ENCODE results near the gene FBXO11.

Gene FBXO11

GRCh38 chr2:47849368-47849767 is 56.9 kb downstream of the FBXO11 start:
- no peak for DNase-seq

DNA sequence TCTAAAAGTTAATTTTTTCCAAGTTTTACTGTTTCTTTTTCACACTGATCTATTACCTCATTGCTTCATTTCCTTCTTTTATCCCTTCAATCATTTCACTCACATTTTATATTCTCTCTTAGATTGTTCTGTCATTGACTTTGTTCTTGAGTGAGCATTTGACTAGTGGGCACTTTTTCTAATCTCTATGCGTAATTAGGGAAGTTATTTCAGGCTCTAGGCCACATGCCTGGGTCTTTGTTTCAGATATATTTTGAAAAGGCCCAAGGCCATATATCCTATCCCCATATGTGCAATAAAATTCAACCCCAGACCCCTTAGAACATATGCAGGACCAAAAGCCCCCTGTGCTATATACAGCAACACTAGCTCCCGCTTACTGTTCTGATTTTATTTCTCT is 62.1 kb downstream of the FBXO11 start:
- DNase-seq: no peak

DNA sequence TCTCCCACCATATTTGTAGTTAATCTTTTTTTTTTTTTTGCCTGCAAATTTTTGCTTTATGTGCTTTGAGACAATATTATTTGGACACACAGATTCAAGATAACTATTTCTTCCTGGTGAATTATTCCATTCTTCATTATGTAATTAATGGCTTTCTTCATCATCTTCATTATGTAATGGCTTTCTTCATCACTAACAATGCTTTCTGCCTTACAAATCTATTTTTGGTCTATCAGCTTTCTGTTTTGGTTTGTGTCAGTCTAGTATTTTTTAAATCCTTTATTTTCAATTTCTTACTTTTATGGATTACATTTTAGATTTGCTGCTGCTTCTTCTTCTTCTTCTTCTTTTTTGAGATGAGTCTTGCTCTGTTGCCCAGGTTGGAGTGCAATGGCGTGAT is 62.9 kb downstream of the FBXO11 start:
- no peak for DNase-seq

DNA sequence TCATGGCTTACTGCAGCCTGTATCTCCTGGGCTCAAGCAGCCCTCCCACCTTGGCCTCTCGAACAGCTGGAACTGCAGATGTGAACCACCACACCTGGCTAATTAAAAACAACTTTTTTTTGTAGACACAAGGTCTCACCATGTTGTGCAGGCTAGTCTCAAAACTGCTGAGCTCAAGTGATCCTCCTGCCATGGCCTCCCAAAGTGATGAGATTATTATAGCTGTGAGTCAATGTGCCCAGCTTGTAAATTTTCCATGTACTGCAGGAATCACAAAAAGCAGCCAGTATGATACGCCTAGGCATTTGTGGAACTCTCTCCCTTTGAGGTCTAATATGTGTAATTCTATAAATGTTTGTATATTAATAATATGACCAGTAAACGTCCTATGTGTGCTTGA is 63.5 kb downstream of the FBXO11 start:
- peak; percentile 8 for DNase-seq

- DNase-seq: no peak
Measured at GRCh38 chr2:47838686-47839085, 67.6 kb downstream of the FBXO11 start.

GRCh38 chr2:47838249-47838648 is 68.0 kb downstream of the FBXO11 start:
- no peak for DNase-seq

GRCh38 chr2:47833516-47833968 is 72.8 kb downstream of the FBXO11 start:
- no peak for DNase-seq

GRCh38 chr2:47822518-47822917 is 83.8 kb downstream of the FBXO11 start:
- no peak for DNase-seq

GRCh38 chr2:47819834-47820233 is 86.5 kb downstream of the FBXO11 start:
- DNase-seq: no peak

DNA sequence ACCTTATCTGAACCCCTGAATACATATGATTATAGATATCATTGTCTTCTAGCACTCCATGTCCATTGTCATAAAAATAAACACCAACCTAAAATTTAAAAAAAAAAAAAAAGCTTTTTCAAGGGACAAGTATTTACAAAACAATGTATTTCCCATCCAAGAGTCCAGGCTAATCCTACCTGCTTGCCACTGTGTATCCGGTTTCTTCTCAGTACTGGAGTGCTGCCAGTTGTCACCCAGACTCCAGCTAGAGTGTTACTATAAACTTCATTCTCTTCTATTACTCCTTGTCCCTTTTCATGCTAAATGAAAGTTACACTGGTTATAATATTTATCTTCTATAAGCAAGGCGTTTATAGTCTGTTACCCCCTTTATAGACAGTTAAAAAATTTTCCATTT is 87.5 kb downstream of the FBXO11 start:
- no peak for DNase-seq

GRCh38 chr2:47815764-47816163 is 90.5 kb downstream of the FBXO11 start:
- no peak for DNase-seq

- no peak for DNase-seq
Measured at GRCh38 chr2:47811668-47812067, 94.6 kb downstream of the FBXO11 start.

GRCh38 chr2:47810850-47811249 is 95.4 kb downstream of the FBXO11 start:
- DNase-seq: no peak

GRCh38 chr2:47809903-47810302 is 96.4 kb downstream of the FBXO11 start:
- no peak for DNase-seq

DNA sequence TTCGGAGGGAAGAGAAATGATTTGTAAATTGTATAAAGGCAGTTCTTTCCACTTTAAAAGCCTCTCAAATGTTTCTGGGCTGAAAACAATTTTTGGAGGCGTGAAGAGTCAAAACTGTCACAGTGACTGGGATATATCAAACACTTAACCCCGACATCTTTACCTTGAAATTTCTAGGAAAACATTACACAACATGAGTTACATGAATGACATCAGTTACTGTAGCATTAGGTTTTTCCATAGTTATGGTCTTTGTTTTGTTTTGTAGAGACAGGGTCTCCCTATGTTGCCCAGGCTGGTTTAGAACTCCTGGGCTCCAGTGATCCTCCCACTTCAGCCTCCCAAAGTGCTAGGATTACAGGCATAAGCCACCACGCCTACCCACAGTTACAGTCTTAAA is 97.7 kb downstream of the FBXO11 start:
- DNase-seq: no peak

DNA sequence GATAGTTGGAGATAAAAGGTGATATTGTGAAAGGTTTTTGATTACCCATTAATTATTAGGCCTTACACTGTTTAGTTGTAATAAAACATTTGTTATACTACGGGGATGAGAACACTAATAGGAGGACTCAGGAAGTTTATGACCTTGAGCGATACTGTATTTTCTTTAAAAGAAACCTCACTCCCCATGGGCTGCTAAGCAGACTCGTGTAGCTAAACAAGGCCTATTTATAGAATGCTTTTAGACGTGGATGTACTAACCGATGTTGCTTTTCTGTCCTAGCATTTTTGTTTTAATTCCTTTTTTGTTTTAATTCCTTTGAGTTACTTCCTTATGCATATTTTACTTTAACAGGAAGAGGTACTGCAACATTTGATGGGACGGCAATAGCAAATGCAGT is 100.4 kb downstream of the FBXO11 start:
- DNase-seq: no peak

DNA sequence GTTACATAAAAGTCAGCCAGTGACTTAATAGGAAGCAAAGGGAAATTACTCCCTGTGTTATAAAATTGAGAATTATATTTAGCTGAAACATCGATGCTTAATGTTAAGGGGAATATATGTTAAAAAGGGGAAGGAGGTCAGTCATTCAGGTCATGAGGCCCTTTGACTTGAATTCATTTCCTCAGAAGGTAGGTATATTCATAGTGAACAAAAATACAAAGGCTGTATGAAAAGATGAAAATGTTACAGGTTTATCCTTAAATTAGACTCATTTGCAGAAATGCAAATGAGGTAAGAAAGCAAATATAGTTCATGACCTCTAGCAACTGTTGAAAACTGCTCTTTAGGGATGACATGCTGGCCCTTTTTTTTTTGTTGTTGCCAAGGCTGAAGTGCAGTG is 102.5 kb downstream of the FBXO11 start:
- DNase-seq: no peak

GRCh38 chr2:47803363-47803762 is 102.9 kb downstream of the FBXO11 start:
- DNase-seq: no peak

DNA sequence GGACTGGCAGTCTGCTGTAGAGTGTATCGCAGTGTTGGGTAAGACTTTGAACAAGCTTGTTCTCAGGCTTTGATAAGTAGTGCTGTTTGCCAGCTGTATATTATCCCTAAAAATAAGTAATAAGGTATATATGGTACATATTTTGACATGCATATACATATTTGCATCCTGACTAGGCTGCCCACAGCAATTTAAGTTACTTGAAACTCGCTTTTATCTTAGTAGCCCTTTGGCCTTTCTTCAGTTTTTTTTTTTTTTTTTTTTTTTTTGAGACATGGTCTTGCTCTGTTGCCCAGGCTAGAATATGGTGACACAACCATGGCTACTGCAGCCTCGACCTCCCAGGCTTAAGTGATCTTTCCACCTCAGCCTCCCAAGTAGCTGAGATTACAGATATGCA is 105.2 kb downstream of the FBXO11 start:
- DNase-seq: no peak

- no peak for DNase-seq
Measured at GRCh38 chr2:47799031-47799609, 107.2 kb downstream of the FBXO11 start.

DNA sequence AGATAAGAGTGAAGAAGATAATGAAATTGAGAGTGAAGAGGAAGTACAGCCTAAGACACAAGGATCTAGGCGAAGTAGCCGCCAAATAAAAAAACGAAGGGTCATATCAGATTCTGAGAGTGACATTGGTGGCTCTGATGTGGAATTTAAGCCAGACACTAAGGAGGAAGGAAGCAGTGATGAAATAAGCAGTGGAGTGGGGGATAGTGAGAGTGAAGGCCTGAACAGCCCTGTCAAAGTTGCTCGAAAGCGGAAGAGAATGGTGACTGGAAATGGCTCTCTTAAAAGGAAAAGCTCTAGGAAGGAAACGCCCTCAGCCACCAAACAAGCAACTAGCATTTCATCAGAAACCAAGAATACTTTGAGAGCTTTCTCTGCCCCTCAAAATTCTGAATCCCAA is 107.7 kb downstream of the FBXO11 start:
- DNase-seq: no peak

DNA sequence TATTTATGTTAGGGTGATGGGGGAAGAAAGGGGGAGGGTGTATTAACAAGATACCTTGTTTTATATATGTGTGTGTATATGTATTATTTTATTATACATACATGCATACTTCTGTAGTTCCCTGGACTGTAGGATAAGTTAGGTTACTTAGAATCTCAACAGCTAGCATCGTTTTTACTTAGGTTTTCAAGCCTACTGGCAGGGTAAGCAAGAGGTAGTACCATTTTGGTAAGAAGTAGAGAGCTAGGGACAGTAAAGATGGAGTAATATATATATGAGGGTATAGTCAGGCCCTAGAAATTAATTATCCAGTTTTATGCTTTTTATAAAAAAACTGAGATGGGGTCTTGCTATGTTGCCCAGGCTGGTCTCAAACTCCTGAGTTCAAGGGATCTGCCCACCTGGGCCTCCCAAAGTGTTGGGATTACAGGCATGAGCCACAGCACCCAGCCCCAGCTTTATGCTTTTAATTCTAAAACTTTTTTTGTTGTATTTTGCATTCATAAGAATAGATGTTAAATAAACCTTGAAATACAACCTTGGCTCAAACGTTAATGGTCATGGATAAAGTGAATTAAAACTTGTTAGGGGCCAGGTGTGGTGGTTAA is 110.1 kb downstream of the FBXO11 start:
- no peak for DNase-seq

DNA sequence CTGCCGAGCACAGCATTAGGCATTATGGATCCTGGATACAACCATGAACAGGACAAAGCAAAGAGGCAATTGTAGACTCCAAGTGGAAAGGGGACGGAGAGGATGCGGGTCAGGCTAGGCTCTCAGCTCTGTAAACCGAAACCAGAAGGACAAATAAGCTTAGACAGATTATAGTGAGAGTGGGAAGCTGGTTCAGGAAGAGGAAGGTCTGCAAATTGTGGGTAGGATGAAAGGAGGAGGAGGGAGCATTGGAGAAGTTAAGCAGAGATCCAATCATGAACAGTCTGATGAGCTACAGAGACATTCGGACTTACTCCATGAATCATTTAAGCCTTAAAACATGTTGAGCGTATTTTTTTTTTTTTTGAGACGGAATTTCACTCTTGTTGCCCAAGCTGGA is 120.3 kb downstream of the FBXO11 start:
- DNase-seq: no peak

DNA sequence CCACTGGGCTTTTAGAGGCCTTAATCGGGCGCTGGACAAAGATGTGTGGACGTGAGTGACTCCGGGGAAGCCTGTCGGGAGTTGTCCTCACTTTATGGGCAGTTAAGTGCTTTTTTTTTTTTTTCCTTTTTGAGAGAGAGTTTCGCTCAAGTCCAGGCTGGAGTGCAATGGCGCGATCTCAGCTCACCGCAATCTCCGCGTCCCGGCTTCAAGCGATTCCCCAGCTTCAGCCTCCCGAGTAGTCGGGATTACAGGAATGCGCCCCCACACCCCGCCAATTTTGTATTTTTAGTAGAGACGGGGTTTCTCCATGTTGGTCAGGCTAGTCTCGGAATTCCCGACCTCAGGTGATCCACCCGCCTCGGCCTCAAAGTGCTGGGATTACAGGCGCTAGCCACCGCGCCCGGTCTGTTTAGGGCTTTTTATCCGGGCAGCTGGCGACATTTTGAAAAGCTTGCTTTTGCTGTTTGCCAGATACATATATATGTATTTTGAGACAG is 121.9 kb downstream of the FBXO11 start:
- DNase-seq: peak; percentile 9
